Stimulated activated CD4-positive, alpha-beta T cell treated with anti-CD3 and anti-CD28 coated beads, Interleukin-1b, Interleukin-23, amount 100 ng/mL, for 24 hours (primary cell): ENCODE measurements around the gene CDH9.

Experiments
- DNase-seq, 4 experiments: peaks; one replicate each; pipeline ENCODE4 v3.0.0-alpha.2; 2020; ENCODE audit warnings: low read depth in 4 of 4, low spot score in 1 of 4

The CDH9 gene

DNA sequence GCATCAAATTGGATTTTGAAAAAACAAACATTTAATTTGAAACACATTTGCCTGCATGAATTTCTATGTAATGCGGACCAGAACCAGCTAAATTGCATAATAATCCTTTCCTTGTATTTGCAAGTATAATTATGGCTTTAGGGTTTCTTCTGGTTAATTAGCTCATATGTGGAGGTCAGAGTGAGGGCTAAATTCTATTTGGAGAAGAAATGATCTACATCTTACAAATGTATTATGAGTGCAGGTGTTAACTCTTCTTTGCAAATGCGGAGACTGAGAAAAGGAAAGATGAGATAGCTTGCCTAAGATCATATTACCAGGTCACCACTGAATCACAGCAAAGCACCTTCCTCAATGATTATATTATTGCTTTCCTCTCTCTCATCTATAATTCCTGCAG, 194.7 kb downstream of the CDH9 start:
- no peak for DNase-seq

DNA sequence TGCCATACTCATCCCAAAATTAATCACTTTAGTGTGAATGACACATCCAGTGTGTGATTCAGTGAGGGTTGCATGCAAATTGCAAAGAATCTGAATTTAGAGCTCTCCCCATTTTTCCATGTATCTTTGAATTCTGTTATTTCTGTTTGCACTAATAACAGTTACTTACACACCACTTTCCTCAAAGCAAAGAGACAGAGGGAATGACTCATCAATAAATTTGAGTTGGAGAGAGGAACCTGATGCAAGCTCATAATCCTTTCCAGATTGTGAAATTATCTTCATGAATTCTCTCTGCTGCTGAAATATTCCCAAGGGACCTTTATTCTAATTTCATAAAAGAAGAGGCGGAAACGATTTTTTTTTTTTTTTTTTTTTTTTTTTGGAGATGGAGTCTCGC, 204.8 kb downstream of the CDH9 start:
- no peak for DNase-seq
